Measurements from ENCODE around the gene ERMP1.

The ERMP1 gene

GRCh38 chr9:5854063-5854790 lies 21.3 kb upstream of the ERMP1 start:
- no peak for TF ChIP-seq CTCF (IDR thresholded peaks at IDR 0.05; ENCODE audit: low read depth, low read length)
- DNase-seq (ENCODE audit: low read depth in 2 of 2): no peak
- no peak overlapping the region for H3K4me3 ChIP-seq (replicated peaks in 1 of 2; ENCODE audit: low read depth in 2 of 2, low read length in 2 of 2)

GRCh38 chr9:5853617-5854016 lies 20.7 kb upstream of the ERMP1 start:
- no peak for TF ChIP-seq CTCF (IDR thresholded peaks at IDR 0.05; ENCODE audit: low read depth, low read length)
- no peak overlapping the region for H3K4me3 ChIP-seq (replicated peaks in 1 of 2; ENCODE audit: low read depth in 2 of 2, low read length in 2 of 2)
- DNase-seq (ENCODE audit: low read depth in 2 of 2): no peak

GRCh38 chr9:5852987-5853386 lies 20.1 kb upstream of the ERMP1 start:
- TF ChIP-seq CTCF (IDR thresholded peaks at IDR 0.05; ENCODE audit: low read depth, low read length): no peak
- DNase-seq (ENCODE audit: low read depth in 2 of 2): no peak
- no peak overlapping the region for H3K4me3 ChIP-seq (replicated peaks in 1 of 2; ENCODE audit: low read depth in 2 of 2, low read length in 2 of 2)

GRCh38 chr9:5851445-5851844 lies 18.5 kb upstream of the ERMP1 start:
- H3K4me3 ChIP-seq (replicated peaks in 1 of 2; ENCODE audit: low read depth in 2 of 2, low read length in 2 of 2): no peak overlapping the region
- DNase-seq (ENCODE audit: low read depth in 2 of 2): peak; percentile 79 to 94
- TF ChIP-seq CTCF (IDR thresholded peaks at IDR 0.05; ENCODE audit: low read depth, low read length): no peak

- no peak overlapping the region for H3K4me3 ChIP-seq (replicated peaks in 1 of 2; ENCODE audit: low read depth in 2 of 2, low read length in 2 of 2)
- no peak for DNase-seq (ENCODE audit: low read depth in 2 of 2)
- no peak for TF ChIP-seq CTCF (IDR thresholded peaks at IDR 0.05; ENCODE audit: low read depth, low read length)
Measured at GRCh38 chr9:5850724-5851122, 17.8 kb upstream of the ERMP1 start.

- no peak for DNase-seq (ENCODE audit: low read depth in 2 of 2)
- no peak overlapping the region for H3K4me3 ChIP-seq (replicated peaks in 1 of 2; ENCODE audit: low read depth in 2 of 2, low read length in 2 of 2)
- TF ChIP-seq CTCF (IDR thresholded peaks at IDR 0.05; ENCODE audit: low read depth, low read length): no peak
Measured at GRCh38 chr9:5848372-5848882, 15.5 kb upstream of the ERMP1 start.
